Lung (tissue), 12 donors: ENCODE results near the gene ABCA1. TPM values are rescaled to one million over a fixed set of nuclear protein-coding genes. Genes with fewer than 3 reads are reported as not detected.

ENCODE experiments used
- ATAC-seq: fragments of 200-7000 bp; cut with Tn5 transposase; one replicate; pipeline ENCODE4 v1.9.1; 2020; ENCODE audit warnings: moderate number of reproducible peaks; ENCODE audit not compliant: insufficient read depth, low FRiP score
- DNase-seq, 3 donors: peaks; one replicate each; pipeline ENCODE4 v3.0.0-alpha.2; 2013 to 2017
- H3K27ac ChIP-seq, 2 donors: one replicate each; pipeline ENCODE4 v1.5.1; 2013; ENCODE audit warnings: mild to moderate bottlenecking in 2 of 2, moderate library complexity in 2 of 2, control low read depth in 1 of 2, inconsistent platforms in 1 of 2, low read depth in 1 of 2, low read length in 1 of 2
- H3K27me3 ChIP-seq, 3 donors: one replicate each; pipeline ENCODE4 v1.5.1; 2013; ENCODE audit warnings: low read length in 2 of 3; ENCODE audit not compliant: control insufficient read depth in 3 of 3, insufficient read depth in 3 of 3
- H3K36me3 ChIP-seq, 4 donors: one replicate each; pipeline ENCODE4 v1.5.1; 2013; ENCODE audit warnings: low read length in 4 of 4, mild to moderate bottlenecking in 1 of 4, moderate library complexity in 1 of 4; ENCODE audit not compliant: control insufficient read depth in 4 of 4, insufficient read depth in 4 of 4
- H3K4me1 ChIP-seq, 5 donors: one replicate each; pipeline ENCODE4 v1.5.1; 2013; ENCODE audit warnings: low read length in 5 of 5, mild to moderate bottlenecking in 2 of 5, moderate library complexity in 1 of 5; ENCODE audit not compliant: control insufficient read depth in 5 of 5, insufficient read depth in 5 of 5
- H3K4me3 ChIP-seq: one replicate; pipeline ENCODE4 v1.5.1; 2013; ENCODE audit warnings: mild to moderate bottlenecking, control low read depth, moderate library complexity
- H3K9ac ChIP-seq, 2 donors: one replicate each; pipeline ENCODE4 v1.5.1; 2013; ENCODE audit warnings: low read length in 2 of 2, control low read depth in 1 of 2; ENCODE audit not compliant: insufficient read depth in 1 of 2
- H3K9me3 ChIP-seq, 4 donors: one replicate each; pipeline ENCODE4 v1.5.1; 2013; ENCODE audit warnings: low read length in 3 of 4, mild to moderate bottlenecking in 1 of 4, moderate library complexity in 1 of 4; ENCODE audit not compliant: control insufficient read depth in 4 of 4, insufficient read depth in 3 of 4
- CTCF ChIP-seq: IDR thresholded peaks from 2 replicates; pipeline ENCODE4 v1.5.1; 2012; ENCODE audit warnings: mild to moderate bottlenecking; ENCODE audit errors: control extremely low read depth, extremely low read depth
- WGBS, 2 donors: extraction: QIAGEN DNeasy Blood & Tissue Kit; methylation state at CpG; one replicate each; pipeline ENCODE4 v1.1.7; 2013; 5-methylcytosine and 5-hydroxymethylcytosine counted together
- polyA plus RNA-seq, 2 donors: library from polyadenylated mRNA; stranded (reverse); fragments of 200-250 nt; gene quantifications; one replicate each; pipeline ENCODE4 v1.2.1, GENCODE V29; 2013
- total RNA-seq, 2 donors: library from RNA; depleted of rRNA in 1 of 2; stranded (reverse); fragments of >200 nt in 1 of 2; gene quantifications; one replicate each; pipeline ENCODE4 v1.2.1, GENCODE V29; 2014 to 2021
- donor health status: control.
- donor health status: control.
- donor health status: Bipolar disorder and iron deficiency.
- donor health status: healthy.
- donor health status: DM: yes; HTN: yes; CAD: no.

The ABCA1 gene
- total and polyA plus RNA-seq, 4 donors = 5.4 to 140 (median 16.8) TPM

- Histone ChIP-seq H3K4me1 (peaks cover under 1 to 20% (median 13%) of the 10 kb centered on the region in 5 donors), H3K36me3 (peaks cover under 1 to 21% (median 7%) of the 10 kb centered on the region in 4 donors), H3K9me3 (no peaks in the 10 kb centered on the region), H3K4me3 (no peak overlapping the region), H3K9ac (no peak overlapping the region), H3K27ac (no peak overlapping the region), H3K27me3 (no peaks in the 10 kb centered on the region)
- TF ChIP-seq CTCF = peak; percentile 64
- WGBS, 2 donors = 38 to 41% methylated on average over 4 of the region's 4 CpGs
- ATAC-seq = no peak
- DNase-seq = peak; percentile 50 to 88 (median 80)
Observed at GRCh38 chr9:104863180-104863883, 64.6 kb downstream of the ABCA1 start.

- H3K4me1 ChIP-seq = peaks cover 0 to 20% (median 13%) of the 10 kb centered on the region in 5 donors
Observed at GRCh38 chr9:104861397-104861796, 66.6 kb downstream of the ABCA1 start.

GRCh38 chr9:104860263-104860662 is 67.7 kb downstream of the ABCA1 start:
- WGBS, 2 donors = 20 to 35% methylated on average over 2 of the region's 2 CpGs

More at GRCh38 chr9:104861397-104861796, 66.6 kb downstream of the ABCA1 start:
- H3K9me3 ChIP-seq = no peaks in the 10 kb centered on the region
- no peaks in the 10 kb centered on the region for H3K27me3 ChIP-seq
- 26 to 62% methylated on average over 2 of the region's 2 CpGs for WGBS, 2 donors
- H3K4me3 ChIP-seq = no peak overlapping the region
- H3K27ac ChIP-seq = no peak overlapping the region
- peaks cover 0 to 19% (median 6%) of the 10 kb centered on the region in 4 donors for H3K36me3 ChIP-seq
- DNase-seq (no peak), ATAC-seq (no peak)
- TF ChIP-seq CTCF = no peak
- no peak overlapping the region for H3K9ac ChIP-seq

More at GRCh38 chr9:104860263-104860662, 67.7 kb downstream of the ABCA1 start:
- no peak overlapping the region for H3K27ac ChIP-seq
- H3K36me3 ChIP-seq = peaks cover 0 to 18% (median 9%) of the 10 kb centered on the region in 4 donors
- ATAC-seq (no peak), DNase-seq (peak in 1 of 3 donors; percentile 44)
- no peaks in the 10 kb centered on the region for H3K27me3 ChIP-seq
- no peaks in the 10 kb centered on the region for H3K9me3 ChIP-seq
- H3K9ac ChIP-seq = no peak overlapping the region
- peaks cover 0 to 26% (median 9%) of the 10 kb centered on the region in 5 donors for H3K4me1 ChIP-seq
- H3K4me3 ChIP-seq = no peak overlapping the region
- no peak for TF ChIP-seq CTCF
